ENCODE measurements around the gene C3orf85.
"Not testable (repeated sequence)": the region's sequence is repeated elsewhere in the genome, so short reads cannot be mapped to it uniquely, and the experiment has no call there.

C3orf85 gene, protein sequence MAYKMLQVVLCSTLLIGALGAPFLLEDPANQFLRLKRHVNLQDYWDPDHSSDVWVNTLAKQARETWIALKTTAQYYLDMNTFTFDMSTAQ

GRCh38 chr3:109136523-109136922, at the start of gene C3orf85:
C3orf85 (plus strand) TSS chr3:109136719; CDS start chr3:109136848, 129 bp downstream.
- DNase-seq (ENCODE audit: low read depth, low spot score): no peak

GRCh38 chr3:109089265-109089664, 47.3 kb upstream of the C3orf85 start:
- no peak for DNase-seq (ENCODE audit: low read depth, low spot score)

DNA sequence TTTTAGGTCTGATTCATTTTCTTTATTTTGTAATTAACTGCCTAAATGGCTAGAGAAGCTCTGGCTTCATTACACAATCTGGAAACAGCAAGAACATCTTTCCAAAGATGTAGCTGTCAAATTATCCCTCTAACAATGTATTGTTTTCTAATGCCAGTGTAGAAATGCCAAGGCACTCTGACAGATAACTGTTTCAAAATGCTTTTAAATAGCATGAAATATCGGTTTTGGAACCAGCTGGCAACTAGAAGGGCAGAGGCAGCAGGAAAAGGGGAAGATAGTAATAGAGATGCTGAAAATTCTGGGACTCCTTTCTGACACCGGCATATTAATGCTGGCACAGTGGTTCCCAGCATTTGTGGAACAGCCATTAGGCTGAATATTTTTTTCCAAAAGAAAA, 44.7 kb upstream of the C3orf85 start:
- DNase-seq (ENCODE audit: low read depth, low spot score): no peak

DNA sequence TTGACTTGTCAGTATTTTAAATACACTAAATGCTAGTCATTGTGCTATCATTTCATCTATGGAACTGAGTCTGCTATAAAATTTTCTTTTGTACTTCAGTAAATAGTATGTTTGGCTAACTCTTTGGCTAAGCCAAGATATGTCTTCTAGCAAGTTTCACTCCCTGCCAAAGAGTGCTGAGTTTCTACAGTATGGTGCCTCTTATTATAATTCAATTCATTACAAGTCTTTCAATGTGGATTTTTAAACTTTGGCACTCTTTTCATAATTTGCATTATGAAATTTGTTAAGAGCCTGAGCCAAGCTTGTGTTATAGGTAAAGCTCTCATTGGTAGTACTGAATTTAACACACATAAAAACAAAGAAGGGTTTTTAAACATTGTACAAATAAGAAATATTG, 43.0 kb upstream of the C3orf85 start:
- no peak for DNase-seq (ENCODE audit: low read depth, low spot score)

GRCh38 chr3:109095166-109095565, 41.4 kb upstream of the C3orf85 start:
- no peak for DNase-seq (ENCODE audit: low read depth, low spot score)

DNA sequence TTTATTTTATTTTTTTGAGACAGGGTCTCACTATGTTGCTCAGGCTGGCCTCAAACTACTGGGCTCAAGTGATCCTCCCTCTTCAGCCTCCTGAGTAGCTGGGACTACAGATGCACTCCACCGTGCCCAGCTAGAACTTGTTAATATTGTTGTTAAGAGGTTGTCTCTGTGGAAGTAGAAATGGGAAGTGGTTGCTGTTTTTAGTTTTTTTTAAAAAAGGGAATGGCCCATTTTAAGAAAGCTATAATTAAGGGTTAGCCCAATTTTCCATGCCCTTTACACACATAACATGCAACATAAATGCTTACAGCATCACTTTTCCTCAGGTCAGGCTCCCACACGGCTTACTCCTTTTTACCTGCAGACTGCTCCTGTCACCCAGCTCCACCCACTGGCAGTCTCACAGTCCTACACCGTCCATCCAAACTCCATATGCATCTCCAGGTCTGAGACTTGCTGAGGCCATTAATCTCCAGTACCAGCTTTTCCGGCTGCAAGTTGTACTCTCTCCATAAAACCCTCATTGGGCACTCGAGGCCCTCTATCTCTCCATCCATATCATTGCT, 38.4 kb upstream of the C3orf85 start:
- no peak for DNase-seq (ENCODE audit: low read depth, low spot score)

GRCh38 chr3:109109574-109109973, 26.9 kb upstream of the C3orf85 start:
- no peak for DNase-seq (ENCODE audit: low read depth, low spot score)

DNA sequence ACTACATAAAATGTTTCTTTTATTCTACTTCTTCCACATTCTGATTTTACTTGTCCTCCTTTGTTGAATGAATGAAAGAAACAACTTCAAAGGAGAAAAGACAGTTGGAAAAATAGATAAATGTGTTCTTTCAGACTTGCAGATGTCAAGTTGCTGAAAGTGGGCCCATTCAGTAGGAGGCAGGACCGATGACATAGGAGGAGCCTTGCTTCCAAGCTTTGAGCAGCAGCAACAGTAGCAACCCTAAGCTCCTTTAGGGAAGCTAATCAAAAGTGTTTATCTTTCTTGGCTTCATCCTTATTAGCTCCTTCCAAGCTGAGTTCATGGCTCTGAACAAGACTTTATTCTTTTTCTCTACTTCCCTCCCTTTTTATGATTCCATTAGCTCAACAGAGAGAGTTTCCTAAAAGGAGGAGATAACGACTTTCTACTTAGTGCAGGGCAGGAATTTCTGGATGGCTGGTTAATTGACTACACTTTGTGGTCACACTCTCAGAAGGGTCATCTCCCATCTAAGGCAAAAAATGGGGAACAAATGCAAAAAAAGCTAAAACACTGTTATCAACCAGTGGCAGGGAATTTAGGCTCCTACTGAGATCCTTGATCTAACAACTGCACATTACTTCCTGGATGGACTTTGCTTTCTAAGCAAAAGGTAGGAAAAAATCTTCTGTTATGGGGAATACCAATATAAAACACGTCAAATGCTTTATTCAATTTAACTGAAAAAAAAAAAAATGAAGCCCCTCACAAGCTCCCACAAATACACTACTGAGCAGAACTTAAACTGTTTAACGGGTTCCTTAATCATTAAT, 23.4 kb upstream of the C3orf85 start:
- no peak for DNase-seq (ENCODE audit: low read depth, low spot score)

GRCh38 chr3:109114746-109115145, 21.8 kb upstream of the C3orf85 start:
- no peak for DNase-seq (ENCODE audit: low read depth, low spot score)

- no peak for DNase-seq (ENCODE audit: low read depth, low spot score)
Measured at GRCh38 chr3:109115451-109115850, 21.1 kb upstream of the C3orf85 start.

DNA sequence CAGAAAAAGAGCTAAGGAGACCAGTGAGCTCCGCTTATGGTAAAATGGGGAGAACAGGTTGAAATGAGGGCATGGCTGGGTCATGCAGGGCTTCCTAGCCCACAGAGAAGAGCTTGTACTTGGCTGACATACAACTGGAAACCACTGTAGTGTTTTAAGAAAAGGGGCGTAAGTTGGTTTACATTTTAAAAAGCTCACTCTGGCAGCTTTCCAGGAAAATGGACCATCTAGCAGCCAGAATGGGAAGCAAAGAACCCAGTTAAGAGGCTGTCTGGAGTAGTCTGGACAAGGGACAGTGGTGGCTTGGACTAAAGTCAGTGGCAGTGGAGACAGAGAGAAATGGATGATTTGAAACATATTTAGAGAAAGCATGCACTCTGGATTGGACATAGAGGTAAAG, 20.5 kb upstream of the C3orf85 start:
- no peak for DNase-seq (ENCODE audit: low read depth, low spot score)

DNA sequence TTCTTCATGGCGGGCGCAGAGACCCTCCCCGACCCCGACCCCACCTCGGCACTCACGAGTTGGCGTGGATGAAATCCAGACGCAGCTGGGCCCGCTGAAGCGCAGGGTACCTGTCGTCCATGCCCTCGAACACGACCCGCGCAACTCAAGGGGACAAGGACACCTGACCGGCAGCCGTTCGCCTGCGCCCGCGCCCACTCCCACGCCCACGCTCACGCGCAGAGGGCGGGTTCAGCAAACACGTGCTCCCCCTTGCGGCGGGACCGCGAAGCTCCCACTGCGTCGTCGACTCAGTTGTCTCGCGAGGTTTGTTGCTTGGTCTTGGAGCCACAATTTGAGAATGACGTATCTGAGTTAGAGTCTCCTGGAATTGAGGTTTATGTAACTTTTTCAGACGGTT, 18.6 kb upstream of the C3orf85 start, which contains the start of gene MORC1:
TSS of gene MORC1 (minus strand) at position 196 of the 400 bp plus-strand sequence. CDS start at position 121, 75 bp downstream.
- no peak for DNase-seq (ENCODE audit: low read depth, low spot score)

DNA sequence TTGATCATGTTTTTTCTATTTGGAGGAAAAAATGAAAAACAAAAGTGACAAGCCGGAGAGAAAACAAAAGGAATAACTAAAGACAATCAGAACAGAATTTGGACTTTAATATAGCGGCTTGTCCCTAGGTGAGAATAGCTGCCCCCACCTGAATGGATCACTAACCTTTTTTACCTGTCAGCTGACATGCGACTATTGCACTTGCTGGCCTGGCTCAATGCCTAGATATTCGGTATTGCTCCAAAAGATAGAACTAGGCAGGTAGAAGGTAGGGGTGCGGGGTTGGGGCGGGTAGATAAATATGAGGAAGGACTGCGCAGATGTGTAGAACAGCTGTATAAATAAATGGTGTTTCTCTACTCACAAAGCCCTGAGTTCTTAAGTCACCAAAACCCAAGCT, 17.9 kb upstream of the C3orf85 start:
- DNase-seq (ENCODE audit: low read depth, low spot score): no peak

DNA sequence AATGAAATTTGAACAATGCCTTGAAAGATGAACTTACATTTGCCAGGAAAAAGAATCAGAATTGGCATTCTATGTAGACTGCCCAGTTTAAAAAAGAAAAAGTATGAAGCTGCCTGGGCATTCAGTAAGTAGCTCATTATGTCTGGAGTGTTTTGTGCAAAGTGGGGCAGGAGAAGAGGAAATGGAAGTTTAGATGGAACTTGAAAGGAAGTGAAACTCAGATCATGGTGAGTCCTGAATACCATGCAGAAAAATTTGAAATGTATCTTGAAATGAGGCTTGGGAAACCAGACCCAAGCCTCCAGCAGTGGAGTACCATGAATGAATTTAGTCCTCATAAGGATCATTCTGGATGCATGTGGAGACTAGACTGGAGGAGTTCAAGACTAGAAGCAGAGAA, 13.8 kb upstream of the C3orf85 start:
- no peak for DNase-seq (ENCODE audit: low read depth, low spot score)

GRCh38 chr3:109125902-109126301, 10.6 kb upstream of the C3orf85 start:
- no peak for DNase-seq (ENCODE audit: low read depth, low spot score)

GRCh38 chr3:109127553-109127952, 9.0 kb upstream of the C3orf85 start:
- no peak for DNase-seq (ENCODE audit: low read depth, low spot score)

GRCh38 chr3:109131276-109131675, 5.2 kb upstream of the C3orf85 start:
- no peak for DNase-seq (ENCODE audit: low read depth, low spot score)

GRCh38 chr3:109132801-109133473, 3.6 kb upstream of the C3orf85 start:
- DNase-seq (ENCODE audit: low read depth, low spot score): no peak

DNA sequence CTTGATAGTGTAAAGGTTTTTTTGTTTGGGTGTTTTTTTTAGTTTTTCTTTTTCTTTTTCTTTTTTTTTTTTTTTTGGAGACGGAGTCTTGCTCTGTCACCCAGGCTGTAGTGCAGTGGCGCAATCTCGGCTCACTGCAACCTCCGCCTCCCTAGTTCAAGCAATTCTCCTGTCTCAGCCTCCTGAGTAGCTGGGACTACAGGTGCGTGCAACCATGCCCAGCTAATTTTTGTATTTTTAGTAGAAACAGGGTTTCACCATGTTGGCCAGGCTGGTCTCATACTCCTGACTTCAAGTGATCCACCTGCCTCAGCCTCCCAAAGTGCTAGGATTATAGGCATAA, 3.1 kb upstream of the C3orf85 start:
- DNase-seq (ENCODE audit: low read depth, low spot score): not testable (repeated sequence)

GRCh38 chr3:109137761-109138160, 1.2 kb downstream of the C3orf85 start:
- DNase-seq (ENCODE audit: low read depth, low spot score): no peak

GRCh38 chr3:109140318-109140717, 3.8 kb downstream of the C3orf85 start:
- DNase-seq (ENCODE audit: low read depth, low spot score): no peak

DNA sequence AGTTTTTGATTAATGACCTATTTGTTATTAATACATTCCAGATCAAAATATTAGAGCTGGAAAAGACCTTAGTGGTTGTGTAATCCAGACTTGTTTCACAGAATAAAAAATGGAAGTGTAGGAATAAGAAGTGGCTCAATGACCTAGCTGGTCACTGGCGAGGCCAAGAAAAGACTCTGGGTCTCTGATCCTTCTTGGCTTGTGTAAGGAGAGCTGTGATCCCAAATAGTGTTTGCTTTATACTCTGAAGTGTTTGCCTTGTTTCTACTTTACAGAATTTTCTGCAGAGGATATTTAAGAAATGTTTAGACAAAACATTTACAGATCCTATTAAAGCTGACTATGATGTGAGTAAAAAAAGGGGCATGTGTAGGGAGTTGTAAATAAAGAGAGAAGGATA, 7.1 kb downstream of the C3orf85 start:
- no peak for DNase-seq (ENCODE audit: low read depth, low spot score)

GRCh38 chr3:109149078-109149477, 12.6 kb downstream of the C3orf85 start:
- DNase-seq (ENCODE audit: low read depth, low spot score): no peak

All from activated naive CD8-positive, alpha-beta T cell treated with anti-CD3 and anti-CD28 coated beads, Interleukin-2, amount 50 U/mL, for 16 hours (primary cell).